HUES6 (cell line): ENCODE results near the gene STX19.

Source experiments
- H3K27ac ChIP-seq: 2 replicates; pipeline ENCODE4 v1.7.0; 2013; ENCODE audit warnings: low read depth, mild to moderate bottlenecking, low read length, inconsistent platforms
- H3K27me3 ChIP-seq: 2 replicates; pipeline ENCODE4 v1.6.1; 2013; ENCODE audit warnings: low read length; ENCODE audit not compliant: control insufficient read depth, insufficient read depth
- H3K36me3 ChIP-seq: 2 replicates; pipeline ENCODE4 v1.6.1; 2013; ENCODE audit warnings: low read length; ENCODE audit not compliant: control insufficient read depth, insufficient read depth
- H3K4me1 ChIP-seq: 2 replicates; pipeline ENCODE4 v1.6.1; 2013; ENCODE audit warnings: low read length; ENCODE audit not compliant: control insufficient read depth, insufficient read depth
- H3K4me3 ChIP-seq: 2 replicates; pipeline ENCODE4 v1.5.1; 2013; ENCODE audit warnings: low read depth, low read length
- H3K9ac ChIP-seq: one replicate; pipeline ENCODE4 v1.6.1; 2013; ENCODE audit warnings: mild to moderate bottlenecking, low read length
- H3K9me3 ChIP-seq: 2 replicates; pipeline ENCODE4 v1.6.1; 2013; ENCODE audit warnings: low read depth, low read length; ENCODE audit not compliant: control insufficient read depth, insufficient read depth

STX19 gene

DNA sequence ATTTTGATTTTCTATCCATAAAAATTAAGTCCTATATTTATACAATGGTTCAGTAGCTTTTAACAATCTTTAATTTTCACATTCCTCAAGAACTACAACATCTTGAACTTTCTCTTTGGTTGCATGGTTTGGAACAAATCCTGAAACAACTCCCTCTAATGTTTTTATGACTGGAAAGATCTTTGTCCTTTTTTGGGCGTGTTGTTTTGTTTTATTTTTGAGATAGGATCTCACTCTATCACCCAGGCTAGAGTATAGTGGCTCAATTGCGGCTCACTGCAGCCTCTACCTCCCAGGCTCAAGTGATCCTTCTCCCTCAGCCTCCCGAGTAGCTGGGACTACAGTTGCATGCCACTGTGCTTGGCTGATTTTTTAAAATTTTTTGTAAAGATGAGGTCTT lies 4.0 kb downstream of the STX19 start:
- Histone ChIP-seq H3K4me1 (no peaks in the 10 kb centered on the region), H3K9me3 (no peaks in the 10 kb centered on the region), H3K27ac (no peak overlapping the region), H3K4me3 (no peak overlapping the region), H3K27me3 (no peaks in the 10 kb centered on the region), H3K9ac (no peak overlapping the region), H3K36me3 (no peaks in the 10 kb centered on the region; the same call in 1 of the 2 replicates)

- no peak overlapping the region for H3K9ac ChIP-seq
- no peak overlapping the region for H3K4me3 ChIP-seq
- H3K9me3 ChIP-seq = no peaks in the 10 kb centered on the region
- H3K27me3 ChIP-seq = no peaks in the 10 kb centered on the region
- no peak overlapping the region for H3K27ac ChIP-seq
- H3K4me1 ChIP-seq = no peaks in the 10 kb centered on the region
- H3K36me3 ChIP-seq = no peaks in the 10 kb centered on the region; the same call in 1 of the 2 replicates
Observed at GRCh38 chr3:94020293-94020692, 8.1 kb downstream of the STX19 start.

DNA sequence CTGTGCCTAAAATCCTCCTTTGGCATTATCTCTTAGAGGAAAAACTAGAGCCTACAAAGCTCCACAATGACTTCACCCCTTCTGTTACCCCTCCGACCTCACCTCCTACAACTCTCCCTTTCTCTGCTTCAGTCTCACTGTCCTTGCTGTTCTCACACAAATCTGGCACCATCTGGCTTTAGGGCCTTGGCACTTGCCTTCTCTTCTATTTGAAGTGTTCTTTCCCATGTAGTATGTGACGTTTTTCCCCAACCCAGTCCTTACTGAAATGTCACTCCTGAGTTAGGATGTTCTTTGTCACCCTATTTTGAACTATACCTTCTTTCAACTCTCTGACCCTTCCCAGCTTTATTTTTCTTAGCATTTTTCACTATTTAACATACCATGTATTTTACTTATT lies 8.7 kb downstream of the STX19 start:
- H3K36me3 ChIP-seq = no peaks in the 10 kb centered on the region; the same call in 1 of the 2 replicates
- H3K27me3 ChIP-seq = no peaks in the 10 kb centered on the region
- no peaks in the 10 kb centered on the region for H3K9me3 ChIP-seq

GRCh38 chr3:94015025-94015424 lies 13.4 kb downstream of the STX19 start:
- peaks cover 3% of the 10 kb centered on the region; the same call in 1 of the 2 replicates for H3K36me3 ChIP-seq
- H3K27me3 ChIP-seq = no peaks in the 10 kb centered on the region
- H3K27ac ChIP-seq = no peak overlapping the region
- no peak overlapping the region for H3K4me3 ChIP-seq
- H3K4me1 ChIP-seq = no peaks in the 10 kb centered on the region
- no peaks in the 10 kb centered on the region for H3K9me3 ChIP-seq
- no peak overlapping the region for H3K9ac ChIP-seq

More for the DNA sequence above, 8.7 kb downstream of the STX19 start:
- H3K9ac ChIP-seq = no peak overlapping the region
- no peaks in the 10 kb centered on the region for H3K4me1 ChIP-seq
- no peak overlapping the region for H3K4me3 ChIP-seq
- H3K27ac ChIP-seq = no peak overlapping the region

DNA sequence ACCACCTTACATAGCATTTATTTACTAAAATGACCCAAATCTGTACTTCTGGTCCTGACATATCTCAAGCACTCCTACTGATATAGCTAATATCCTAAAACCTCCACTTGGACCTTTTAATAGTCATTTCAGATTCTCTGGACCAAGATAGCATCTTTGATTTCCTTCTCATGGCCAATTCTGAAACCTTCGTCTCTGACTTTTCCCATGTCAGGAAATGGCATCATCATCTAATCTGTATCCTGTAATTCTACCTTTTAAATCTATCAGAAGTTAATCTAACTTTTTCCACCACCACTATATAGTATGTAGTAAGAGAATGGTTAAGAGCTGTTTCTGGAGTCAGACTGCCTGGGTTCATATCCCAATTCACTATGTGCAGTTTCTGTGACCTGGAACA lies 16.2 kb downstream of the STX19 start:
- H3K27ac ChIP-seq = no peak overlapping the region
- H3K4me1 ChIP-seq = no peaks in the 10 kb centered on the region
- H3K27me3 ChIP-seq = no peaks in the 10 kb centered on the region
- no peaks in the 10 kb centered on the region for H3K9me3 ChIP-seq
- H3K9ac ChIP-seq = no peak overlapping the region
- H3K36me3 ChIP-seq = peaks cover 6% of the 10 kb centered on the region; the same call in 1 of the 2 replicates
- no peak overlapping the region for H3K4me3 ChIP-seq

DNA sequence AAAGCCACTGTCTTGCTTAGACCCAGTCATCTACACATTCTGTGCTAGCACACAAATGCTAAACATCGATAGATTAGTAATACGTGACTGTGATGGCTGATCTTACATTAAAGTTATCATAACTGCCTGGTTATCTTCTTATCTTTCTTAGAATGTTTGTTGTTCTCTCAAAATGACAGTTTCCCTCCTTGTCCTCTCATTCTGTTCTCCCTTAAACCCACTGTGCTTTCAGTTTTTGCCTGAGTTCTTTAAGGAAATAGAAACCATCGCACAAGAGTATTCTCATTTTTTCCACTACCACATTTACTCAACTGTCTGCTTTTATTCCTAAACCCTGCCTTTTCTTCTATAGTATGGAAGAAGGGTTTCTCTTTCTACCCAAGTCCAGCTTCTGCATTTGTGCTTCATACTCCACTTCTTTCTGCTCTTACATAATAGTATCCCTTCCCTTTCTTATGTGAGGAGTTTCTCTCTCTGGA lies 17.1 kb downstream of the STX19 start:
- no peaks in the 10 kb centered on the region for H3K9me3 ChIP-seq
- H3K27ac ChIP-seq = no peak overlapping the region
- H3K27me3 ChIP-seq = no peaks in the 10 kb centered on the region
- peaks cover 6% of the 10 kb centered on the region; the same call in 1 of the 2 replicates for H3K36me3 ChIP-seq
- no peak overlapping the region for H3K4me3 ChIP-seq
- H3K4me1 ChIP-seq = no peaks in the 10 kb centered on the region
- no peak overlapping the region for H3K9ac ChIP-seq

DNA sequence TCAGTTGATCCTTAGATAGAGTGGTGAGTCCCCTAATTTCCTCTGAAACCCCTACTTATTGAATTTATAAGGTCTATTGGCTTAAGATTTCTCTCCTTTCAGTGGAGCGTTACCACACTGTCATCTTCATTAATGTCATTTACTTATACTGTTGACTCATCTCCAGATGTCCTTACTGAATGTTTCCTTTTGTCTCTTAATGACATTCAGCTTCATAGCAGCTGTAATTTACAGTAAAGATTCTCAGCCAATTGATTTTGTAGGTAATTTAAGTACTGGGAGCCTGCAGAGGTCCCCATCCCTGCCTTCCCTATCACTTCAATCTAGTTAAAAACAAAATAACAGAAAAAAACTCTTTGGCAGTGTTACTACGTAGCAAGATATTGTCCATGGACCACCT lies 18.8 kb downstream of the STX19 start:
- no peaks in the 10 kb centered on the region for H3K4me1 ChIP-seq
- no peak overlapping the region for H3K4me3 ChIP-seq
- H3K27ac ChIP-seq = no peak overlapping the region
- no peaks in the 10 kb centered on the region for H3K27me3 ChIP-seq
- H3K9me3 ChIP-seq = no peaks in the 10 kb centered on the region
- H3K9ac ChIP-seq = no peak overlapping the region
- peaks cover 6% of the 10 kb centered on the region; the same call in 1 of the 2 replicates for H3K36me3 ChIP-seq

DNA sequence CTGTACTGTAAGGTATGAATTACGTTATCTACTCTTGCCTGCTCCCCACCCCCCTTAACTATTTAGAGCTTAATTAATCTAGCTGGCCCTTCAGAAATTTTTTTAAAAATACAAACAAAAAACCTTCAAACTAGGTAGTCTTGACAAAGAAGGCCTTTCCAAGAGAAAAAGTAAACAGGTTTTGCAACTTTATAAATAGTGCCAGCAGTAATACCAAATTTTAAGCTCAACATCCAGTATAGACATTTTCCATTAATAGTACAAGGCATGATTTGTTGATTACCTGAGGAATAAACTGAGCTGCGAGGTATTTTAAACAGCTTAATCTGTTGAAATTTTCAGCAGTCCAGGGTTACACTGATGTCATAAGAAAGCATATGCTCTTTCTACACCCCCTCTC lies 20.1 kb downstream of the STX19 start:
- Histone ChIP-seq H3K4me3 (no peak overlapping the region), H3K9me3 (no peaks in the 10 kb centered on the region), H3K4me1 (no peaks in the 10 kb centered on the region), H3K27me3 (no peaks in the 10 kb centered on the region), H3K27ac (no peak overlapping the region), H3K9ac (no peak overlapping the region), H3K36me3 (peaks cover 4% of the 10 kb centered on the region; the same call in 1 of the 2 replicates)

DNA sequence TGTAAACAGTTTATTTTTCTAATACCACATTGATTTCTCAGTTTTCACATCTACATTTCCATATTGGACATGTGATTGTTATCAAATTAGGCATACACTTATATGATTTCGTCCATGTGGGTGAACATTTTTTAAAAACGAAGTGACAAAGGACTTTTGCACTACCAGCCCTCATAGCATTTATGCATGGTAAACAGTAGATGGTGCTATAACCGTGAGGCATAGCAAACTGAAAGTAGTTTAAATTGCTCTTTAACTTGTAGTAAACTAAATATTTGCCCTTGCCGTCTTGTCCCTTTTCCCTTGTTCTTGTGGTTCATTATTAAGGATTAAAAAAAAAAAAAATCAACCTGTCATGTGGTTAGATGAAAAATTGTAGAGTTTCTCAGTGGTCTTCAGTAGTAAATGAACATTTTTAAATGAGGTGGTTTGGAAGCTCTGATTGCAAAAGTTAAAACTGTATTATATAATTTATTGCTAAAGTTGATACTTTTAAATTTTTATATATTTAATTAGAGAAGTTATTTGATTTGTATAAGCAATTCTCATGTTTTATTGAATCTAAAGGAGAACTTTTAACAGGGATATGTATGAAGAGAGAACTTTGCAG lies 24.0 kb downstream of the STX19 start:
- no peaks in the 10 kb centered on the region for H3K9me3 ChIP-seq
- H3K27me3 ChIP-seq = no peaks in the 10 kb centered on the region
- H3K9ac ChIP-seq = no peak overlapping the region
- no peak overlapping the region for H3K4me3 ChIP-seq
- no peak overlapping the region for H3K27ac ChIP-seq
- no peaks in the 10 kb centered on the region for H3K4me1 ChIP-seq
- 0 out of 2 replicates have a peak, but pooled peaks cover 3% of the 10 kb centered on the region for H3K36me3 ChIP-seq

DNA sequence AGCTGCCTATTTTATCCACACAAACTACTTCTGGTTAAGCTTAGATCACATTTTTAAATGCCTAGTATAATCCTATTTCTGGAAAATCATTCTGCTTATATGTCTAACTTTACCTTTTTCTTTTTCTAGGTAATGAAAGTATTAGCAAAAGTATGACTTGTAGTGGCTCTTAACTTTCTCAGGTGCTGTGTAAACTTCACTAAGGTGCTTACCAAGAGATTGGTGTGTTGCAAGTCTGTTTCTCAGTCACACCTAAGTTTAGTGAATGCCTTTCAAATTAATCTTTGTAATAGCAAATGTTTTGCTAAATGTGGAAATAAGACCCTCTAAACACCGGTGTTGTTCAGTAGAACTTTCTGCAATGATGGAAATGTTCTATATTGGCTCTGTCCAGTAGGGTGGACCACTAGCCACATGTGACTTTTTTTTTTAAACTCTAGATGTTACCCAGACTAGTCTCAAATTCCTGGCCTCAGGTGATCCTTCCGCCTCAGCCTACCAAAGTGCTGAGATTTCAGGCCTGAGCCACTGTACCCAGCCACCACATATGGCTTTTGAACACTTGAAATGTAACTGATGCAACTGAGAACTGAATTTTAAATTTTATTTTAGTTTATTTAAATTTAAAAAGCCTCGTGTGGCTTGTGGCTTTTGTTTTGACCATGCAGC lies 26.4 kb downstream of the STX19 start:
- no peak overlapping the region for H3K27ac ChIP-seq
- H3K9me3 ChIP-seq = no peaks in the 10 kb centered on the region
- H3K4me1 ChIP-seq = no peaks in the 10 kb centered on the region
- H3K9ac ChIP-seq = no peak overlapping the region
- H3K36me3 ChIP-seq = no peaks in the 10 kb centered on the region
- H3K4me3 ChIP-seq = no peak overlapping the region
- H3K27me3 ChIP-seq = no peaks in the 10 kb centered on the region

DNA sequence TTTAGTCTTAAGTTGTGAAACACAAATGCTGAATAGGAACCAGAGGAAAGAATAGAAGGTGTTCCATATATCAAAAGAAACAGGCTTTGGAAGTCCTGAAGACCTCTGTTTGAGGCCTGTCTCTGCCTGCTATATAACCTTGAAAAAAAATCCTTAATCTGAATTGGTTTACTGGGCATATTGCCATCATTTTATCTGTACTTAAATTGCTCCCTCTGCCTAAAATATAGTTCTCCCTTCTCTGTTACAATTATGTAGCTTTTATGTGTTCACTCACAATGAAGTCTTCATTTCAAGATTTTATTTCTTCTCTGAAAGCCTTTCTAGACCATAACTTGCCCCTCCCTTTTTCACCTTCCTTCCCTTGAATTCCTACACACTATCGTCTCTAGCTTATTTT lies 27.2 kb downstream of the STX19 start:
- Histone ChIP-seq H3K4me1 (no peaks in the 10 kb centered on the region), H3K4me3 (no peak overlapping the region), H3K9me3 (no peaks in the 10 kb centered on the region; the same call in 1 of the 2 replicates), H3K27ac (no peak overlapping the region), H3K9ac (no peak overlapping the region), H3K27me3 (no peaks in the 10 kb centered on the region), H3K36me3 (peaks cover 4% of the 10 kb centered on the region; the same call in 1 of the 2 replicates)
